Heart right ventricle (tissue), 16 donors: Measurements from ENCODE around the gene NOG. TPM values are rescaled to one million over a fixed set of nuclear protein-coding genes. Genes with fewer than 3 reads are reported as not detected.

Experiments
- ATAC-seq, 8 donors: fragments of 200-7000 bp; cut with Tn5 transposase; one replicate each; pipeline ENCODE4 v1.9.1; 2020; ENCODE audit warnings: mild to moderate bottlenecking in 8 of 8, moderate library complexity in 8 of 8, moderate number of reproducible peaks in 1 of 8
- DNase-seq, 2 donors: peaks; one replicate each; pipeline ENCODE4 v3.0.0-alpha.2; 2020
- H3K27ac ChIP-seq, 10 donors: fragments of 200-600 bp; sonication (generic) in 2 of 10; one replicate each; pipeline versions ENCODE4 v1.5.0 to v1.8.0; 2020 to 2022; ENCODE audit warnings: mild to moderate bottlenecking in 3 of 10
- H3K27me3 ChIP-seq, 7 donors: fragments of 200-600 bp; one replicate each; pipeline ENCODE4 v1.8.0; 2021 to 2022; ENCODE audit warnings: mild to moderate bottlenecking in 2 of 7
- H3K36me3 ChIP-seq, 9 donors: fragments of 200-600 bp; sonication (generic) in 1 of 9; one replicate each; pipeline versions ENCODE4 v1.5.0 to v1.8.0; 2020 to 2022; ENCODE audit warnings: mild to moderate bottlenecking in 2 of 9
- H3K4me1 ChIP-seq, 9 donors: fragments of 200-600 bp; sonication (generic) in 1 of 9; one replicate each; pipeline versions ENCODE4 v1.5.0 to v1.8.0; 2020 to 2022; ENCODE audit warnings: mild to moderate bottlenecking in 4 of 9
- H3K4me3 ChIP-seq, 10 donors: fragments of 200-600 bp; sonication (generic) in 2 of 10; one replicate each; pipeline versions ENCODE4 v1.5.0 to v1.8.0; 2020 to 2022; ENCODE audit warnings: mild to moderate bottlenecking in 7 of 10, moderate library complexity in 2 of 10
- H3K9me3 ChIP-seq, 11 donors: fragments of 200-600 bp in 10 of 11; sonication (generic) in 2 of 11; one replicate each; pipeline versions ENCODE4 v1.5.0 to v1.8.0; 2013 to 2022; ENCODE audit warnings: mild to moderate bottlenecking in 2 of 11, control low read depth in 1 of 11, moderate library complexity in 1 of 11
- WGBS, 2 donors: extraction: QIAGEN DNeasy Blood & Tissue Kit; methylation state at CpG; one replicate each; pipeline ENCODE4 v1.1.7; 2013; ENCODE audit warnings: inconsistent platforms in 1 of 2; 5-methylcytosine and 5-hydroxymethylcytosine counted together
- intact Hi-C, 10 donors: fragments of 100-400 bp; cut with DNase I; formaldehyde crosslinking; loops; one replicate each; pipeline versions ENCODE4 v1.11.1 to v1.14.2; 2022
- polyA plus RNA-seq, 2 donors: library from polyadenylated mRNA; stranded (reverse); fragments of 200-250 nt; gene quantifications; one replicate each; pipeline ENCODE4 v1.2.3, GENCODE V29; 2013
- total RNA-seq, 10 donors: library from RNA; stranded (reverse); fragmentation: NEBNext Ultra II Directional in 3 of 10; extraction: Animal tissue kit (Norgen Biotek cat#: 25700) in 3 of 10; gene quantifications; one replicate each; pipeline versions ENCODE4 v1.2.1 to v1.2.4, GENCODE V29; 2021 to 2023
- TF ChIP-seq, protein P1 (sequence below), 9 donors: fragments of 200-600 bp; sonication (generic) in 2 of 9; IDR thresholded peaks; one replicate each; pipeline versions ENCODE4 v1.5.0 to v1.8.0; 2021 to 2022; ENCODE audit warnings: antibody characterized with exemption in 9 of 9, mild to moderate bottlenecking in 5 of 9, moderate library complexity in 1 of 9
- donor health status: Arrhythmogenic right ventricular cardiomyopathy.
- donor health status: ischemic (EF 13 %, LVEDD 7.1; RV severe dilation, severe dysfunction).
- donor health status: healthy with polysubstance abuse.
- donor health status: DM: no; HTN: yes; CAD: no.
- donor health status: DM: no; HTN: no; CAD: no.
- donor health status: ischemic (EF 25% LVEDD 6.9; RV normal size, moderate dysfunction).
- donor health status: ischemic (EF 25% LVEDD 5.7; RV mildly dilated, moderate dysfunction).
- donor health status: healthy.
- donor health status: DM: yes; HTN: yes; CAD: no.
- donor health status: Ischemic cardiomyopathy.
- donor health status: ischemic (EF 35%, LVEDD 5.7; RV mildly dilated, moderate dysfunction).
- donor health status: nonischemic (EF 11% LVEDD 7.7; RV severe dilation, severe dysfunction).
- donor health status: DM: yes; HTN: yes; CAD: no.
- donor health status: PGD.
- donor health status: ischemic (EF 29% LVEDD 5.4; RV normal size, mild dysfunction).
- donor health status: nonischemic (EF 23%, LVEDD 6.1; RV moderate dilation, normal function).

The NOG gene
- total and polyA plus RNA-seq, 12 donors: 0.11 to 0.48 (median 0.16) TPM; not detected in 1

DNA sequence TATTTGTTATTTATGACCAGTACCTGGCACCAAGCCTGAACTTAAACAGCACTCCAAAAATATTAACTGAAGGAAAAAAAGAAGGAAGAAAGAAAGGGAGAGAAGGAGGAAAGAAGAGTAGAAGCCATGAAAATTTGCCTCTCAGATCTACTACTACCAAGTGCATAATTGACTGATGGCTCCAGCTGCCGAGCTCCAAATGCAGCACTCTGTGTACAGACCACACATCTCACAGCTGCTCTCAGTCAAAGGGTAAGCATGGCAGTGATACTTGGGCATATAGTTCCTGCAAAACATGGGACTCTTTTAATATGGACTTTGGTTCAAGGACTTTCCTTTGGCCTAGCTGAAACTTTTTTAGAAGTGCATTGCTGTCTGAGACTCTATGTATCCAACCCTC is 44.0 kb upstream of the NOG start:
- H3K36me3 ChIP-seq: no peaks in the 10 kb centered on the region
- WGBS, 2 donors: 64 to 76% methylated on average over 1 of the region's 1 CpG
- no peak for ATAC-seq

DNA sequence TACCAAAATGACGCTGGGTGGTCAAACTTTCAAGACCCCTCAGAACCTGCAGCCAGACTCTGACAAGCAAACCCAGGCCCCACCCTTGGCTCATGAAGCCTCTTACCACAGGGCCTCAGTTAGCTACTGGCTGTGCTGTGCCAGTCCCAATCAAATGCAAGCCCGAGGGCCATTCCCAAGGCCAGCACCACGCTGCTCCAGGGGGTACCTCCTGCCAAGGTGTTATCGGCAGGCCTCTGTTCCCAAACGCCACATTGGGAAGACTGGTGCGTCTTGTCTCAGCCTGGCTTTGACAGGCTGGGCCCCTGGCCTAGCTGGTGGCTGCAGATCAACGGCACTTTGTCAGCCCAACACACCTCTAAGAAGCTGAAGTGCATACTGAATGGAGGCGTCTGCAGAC is 35.8 kb upstream of the NOG start:
- H3K9me3 ChIP-seq: peaks cover 0 to 4% (median 0%) of the 10 kb centered on the region in 11 donors
- no peak for DNase-seq
- WGBS, 2 donors: 61 to 62% methylated on average over 8 of the region's 8 CpGs
- no peaks in the 10 kb centered on the region for H3K4me1 ChIP-seq
- intact Hi-C loops: no loop called here
- H3K4me3 ChIP-seq: no peak overlapping the region
- no peak for ATAC-seq
- H3K36me3 ChIP-seq: no peaks in the 10 kb centered on the region
- TF ChIP-seq, protein P1, sequence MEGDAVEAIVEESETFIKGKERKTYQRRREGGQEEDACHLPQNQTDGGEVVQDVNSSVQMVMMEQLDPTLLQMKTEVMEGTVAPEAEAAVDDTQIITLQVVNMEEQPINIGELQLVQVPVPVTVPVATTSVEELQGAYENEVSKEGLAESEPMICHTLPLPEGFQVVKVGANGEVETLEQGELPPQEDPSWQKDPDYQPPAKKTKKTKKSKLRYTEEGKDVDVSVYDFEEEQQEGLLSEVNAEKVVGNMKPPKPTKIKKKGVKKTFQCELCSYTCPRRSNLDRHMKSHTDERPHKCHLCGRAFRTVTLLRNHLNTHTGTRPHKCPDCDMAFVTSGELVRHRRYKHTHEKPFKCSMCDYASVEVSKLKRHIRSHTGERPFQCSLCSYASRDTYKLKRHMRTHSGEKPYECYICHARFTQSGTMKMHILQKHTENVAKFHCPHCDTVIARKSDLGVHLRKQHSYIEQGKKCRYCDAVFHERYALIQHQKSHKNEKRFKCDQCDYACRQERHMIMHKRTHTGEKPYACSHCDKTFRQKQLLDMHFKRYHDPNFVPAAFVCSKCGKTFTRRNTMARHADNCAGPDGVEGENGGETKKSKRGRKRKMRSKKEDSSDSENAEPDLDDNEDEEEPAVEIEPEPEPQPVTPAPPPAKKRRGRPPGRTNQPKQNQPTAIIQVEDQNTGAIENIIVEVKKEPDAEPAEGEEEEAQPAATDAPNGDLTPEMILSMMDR (IDR thresholded peaks at IDR 0.05): no peak
- peaks cover 0 to 17% (median 0%) of the 10 kb centered on the region in 7 donors for H3K27me3 ChIP-seq
- no peak overlapping the region for H3K27ac ChIP-seq

More for the DNA sequence above, 44.0 kb upstream of the NOG start:
- H3K27me3 ChIP-seq: peaks cover 0 to 8% (median 0%) of the 10 kb centered on the region in 7 donors
- H3K4me1 ChIP-seq: no peaks in the 10 kb centered on the region
- DNase-seq: no peak
- H3K27ac ChIP-seq: no peak overlapping the region
- H3K4me3 ChIP-seq: no peak overlapping the region
- TF ChIP-seq, protein P1 (IDR thresholded peaks at IDR 0.05): no peak
- H3K9me3 ChIP-seq: peaks cover 0 to 12% (median 0%) of the 10 kb centered on the region in 11 donors
- intact Hi-C loops: no loop called here

DNA sequence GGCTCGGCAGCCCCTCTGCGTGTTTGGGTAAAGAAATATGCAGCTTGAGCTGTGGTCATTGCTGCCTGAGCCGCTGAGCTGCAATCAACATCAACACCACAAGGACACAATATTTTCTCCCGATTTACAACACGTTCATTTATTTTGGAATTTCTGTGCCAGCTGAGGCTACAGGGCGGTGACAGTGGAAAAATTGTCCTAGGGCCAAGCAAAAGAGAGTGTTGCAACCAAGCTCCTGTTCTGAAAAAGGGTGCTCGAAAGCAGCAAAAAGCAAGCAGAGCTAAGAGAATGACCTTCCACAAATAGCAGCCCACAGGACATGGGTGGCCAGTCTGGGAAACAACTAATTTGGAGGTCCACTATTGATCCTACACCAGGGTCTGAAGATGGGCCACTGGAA is 35.4 kb upstream of the NOG start:
- no peaks in the 10 kb centered on the region for H3K4me1 ChIP-seq
- peaks cover 0 to 17% (median 0%) of the 10 kb centered on the region in 7 donors for H3K27me3 ChIP-seq
- peaks cover 0 to 4% (median 0%) of the 10 kb centered on the region in 11 donors for H3K9me3 ChIP-seq
- no peak for DNase-seq
- intact Hi-C loops: no loop called here
- H3K36me3 ChIP-seq: no peaks in the 10 kb centered on the region
- ATAC-seq: no peak
- no peak overlapping the region for H3K27ac ChIP-seq
- TF ChIP-seq, protein P1 (IDR thresholded peaks at IDR 0.05): no peak
- WGBS, 2 donors: 68 to 73% methylated on average over 7 of the region's 7 CpGs
- H3K4me3 ChIP-seq: no peak overlapping the region

DNA sequence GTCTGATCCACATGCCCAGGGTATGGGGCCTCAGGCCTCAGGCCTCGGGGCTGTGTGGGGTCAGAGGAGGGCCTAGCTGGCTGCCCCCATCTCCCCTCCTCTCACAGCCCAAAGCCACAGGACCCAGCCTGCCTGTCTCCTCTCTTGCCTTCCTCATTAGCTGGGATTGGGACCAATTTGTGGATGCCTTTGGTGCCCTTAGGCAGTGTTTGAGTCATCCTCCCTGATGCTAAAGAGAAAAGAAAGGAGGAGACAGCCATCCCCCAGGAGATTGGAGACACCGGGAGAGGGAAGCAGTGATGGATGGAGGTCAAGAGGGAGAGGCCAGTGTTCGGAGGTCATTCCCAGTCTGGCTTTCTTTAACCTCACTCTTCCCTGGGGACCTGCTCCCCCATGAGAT is 23.3 kb upstream of the NOG start:
- no peak overlapping the region for H3K27ac ChIP-seq
- no peaks in the 10 kb centered on the region for H3K9me3 ChIP-seq
- no peak for DNase-seq
- TF ChIP-seq, protein P1 (IDR thresholded peaks at IDR 0.05): no peak
- H3K36me3 ChIP-seq: no peaks in the 10 kb centered on the region
- H3K4me3 ChIP-seq: no peak overlapping the region
- WGBS, 2 donors: 55 to 60% methylated on average over 3 of the region's 3 CpGs
- H3K4me1 ChIP-seq: no peaks in the 10 kb centered on the region
- H3K27me3 ChIP-seq: peaks cover 0 to 11% (median 0%) of the 10 kb centered on the region in 7 donors
- intact Hi-C loops: no loop called here
- ATAC-seq: no peak
